Keratinocyte (primary cell): ENCODE measurements around the gene DUSP22. TPM values are rescaled to one million over a fixed set of nuclear protein-coding genes. Genes with fewer than 3 reads are reported as not detected.

Source experiments
- DNase-seq: peaks from one replicate; pipeline ENCODE4 v3.0.0-alpha.2; 2011; ENCODE audit warnings: low read depth, missing footprints, low spot score
- FAIRE-seq: peaks from 2 replicates; lab custom pipeline; 2011; peaks lifted over from hg19 to GRCh38; lab: Jason Lieb, UNC
- H2AFZ ChIP-seq: 2 replicates; pipeline ENCODE4 v1.6.0; 2012; ENCODE audit warnings: low read length, control low read depth, inconsistent platforms; ENCODE audit not compliant: control insufficient read depth
- H3K27ac ChIP-seq: 2 replicates; pipeline ENCODE4 v1.5.1; 2011; ENCODE audit warnings: low read length; ENCODE audit not compliant: control insufficient read depth, insufficient read depth
- H3K27me3 ChIP-seq: 3 replicates; pipeline ENCODE4 v1.6.0; 2011; ENCODE audit warnings: low read length; ENCODE audit not compliant: control insufficient read depth, insufficient read depth; ENCODE audit errors: extremely low read depth
- H3K36me3 ChIP-seq, 2 experiments: 2 replicates in 1 of 2; 3 replicates in 1 of 2; pipeline ENCODE4 v1.5.1; 2011; ENCODE audit warnings: low read length in 2 of 2, mild to moderate bottlenecking in 1 of 2; ENCODE audit not compliant: control insufficient read depth in 2 of 2, insufficient read depth in 2 of 2; ENCODE audit errors: extremely low read depth in 1 of 2
- H3K4me1 ChIP-seq: 3 replicates; pipeline ENCODE4 v1.5.1; 2011; ENCODE audit warnings: low read length; ENCODE audit not compliant: control insufficient read depth, insufficient read depth; ENCODE audit errors: extremely low read depth
- H3K4me2 ChIP-seq: 3 replicates; pipeline ENCODE4 v1.6.0; 2011; ENCODE audit warnings: low read depth, low read length; ENCODE audit not compliant: control insufficient read depth, insufficient read depth; ENCODE audit errors: extremely low read depth
- H3K4me3 ChIP-seq, 3 experiments: fragments of 200-600 bp in 1 of 3; sonication (generic) in 1 of 3; 2 replicates in 2 of 3; 3 replicates in 1 of 3; pipeline ENCODE4 v1.5.1; 2011 to 2016; ENCODE audit warnings: low read length in 3 of 3, mild to moderate bottlenecking in 3 of 3, control low read depth in 2 of 3, inconsistent platforms in 1 of 3, low read depth in 1 of 3, mixed read lengths in 1 of 3, mixed run types in 1 of 3, moderate library complexity in 1 of 3; ENCODE audit not compliant: control insufficient read depth in 2 of 3, insufficient read depth in 2 of 3; ENCODE audit errors: extremely low read depth in 1 of 3
- H3K79me2 ChIP-seq: 2 replicates; pipeline ENCODE4 v1.6.0; 2012; ENCODE audit warnings: low read length; ENCODE audit not compliant: control insufficient read depth, insufficient read depth
- H3K9ac ChIP-seq: 3 replicates; pipeline ENCODE4 v1.6.0; 2011; ENCODE audit warnings: low read length; ENCODE audit not compliant: control insufficient read depth, insufficient read depth; ENCODE audit errors: extremely low read depth
- H3K9me1 ChIP-seq: 3 replicates; pipeline ENCODE4 v1.6.0; 2011; ENCODE audit warnings: low read length; ENCODE audit not compliant: control insufficient read depth, insufficient read depth; ENCODE audit errors: extremely low read depth
- H3K9me3 ChIP-seq: 2 replicates; pipeline ENCODE4 v1.5.1; 2012; ENCODE audit warnings: low read depth, low read length; ENCODE audit not compliant: control insufficient read depth
- H4K20me1 ChIP-seq: 3 replicates; pipeline ENCODE4 v1.6.0; 2011; ENCODE audit warnings: low read length; ENCODE audit not compliant: control insufficient read depth, insufficient read depth; ENCODE audit errors: extremely low read depth
- CTCF ChIP-seq, 3 experiments: IDR thresholded peaks in 1 of 3; conservative IDR thresholded peaks in 1 of 3; optimal IDR thresholded peaks in 1 of 3; 2 replicates in 2 of 3; 3 replicates in 1 of 3; pipeline versions ENCODE3 to v1.5.1; 2011; ENCODE audit warnings: low read length in 3 of 3, mild to moderate bottlenecking in 3 of 3, moderate library complexity in 2 of 3, control low read depth in 1 of 3, inconsistent platforms in 1 of 3; ENCODE audit not compliant: insufficient read depth in 2 of 3; ENCODE audit errors: extremely low read depth in 1 of 3
- EZH2 ChIP-seq: IDR thresholded peaks from one replicate; pipeline ENCODE4 v1.6.1; 2012; ENCODE audit warnings: inconsistent platforms, mild to moderate bottlenecking, low read length, moderate library complexity
- dilution Hi-C: fragments of 300-500 bp; cut with MboI; formaldehyde crosslinking; loops from one replicate; pipeline ENCODE4 v1.7.0; 2020; ENCODE audit warnings: low sequenced_read_pairs; ENCODE audit not compliant: extremely low pct_ligation_motif_present
- polyA plus RNA-seq, 5 experiments: library from polyadenylated mRNA; depleted of rRNA in 3 of 5; stranded (reverse) in 3 of 5; stranded (forward) in 1 of 5; unstranded in 1 of 5; fragments of >200 nt; gene quantifications; 1 replicate in 1 of 5; 2 replicates in 3 of 5; 3 replicates in 1 of 5; pipeline versions ENCODE4 v1.2.1 to v1.2.3, GENCODE V29; 2011 to 2012; ENCODE audit warnings: missing spikeins in 2 of 5, low read depth in 1 of 5, low replicate concordance in 1 of 5

Gene DUSP22
- polyA plus RNA-seq, 1 donor (not counting 4 experiments of a cell fraction or from before 2014, with no cell fraction given) = 17.3 TPM

GRCh38 chr6:296151-297122 is 4.2 kb downstream of the DUSP22 start:
- no peak for DNase-seq
- no peak for FAIRE-seq

GRCh38 chr6:297571-298232 is 5.4 kb downstream of the DUSP22 start:
- Histone ChIP-seq H3K27ac (no peak overlapping the region), H3K9me1 (no peaks in the 10 kb centered on the region), H3K36me3 (no peaks in the 10 kb centered on the region), H3K9ac (no peak overlapping the region), H3K27me3 (no peaks in the 10 kb centered on the region), H3K4me2 (no peak overlapping the region), H3K4me1 (peaks cover 13% of the 10 kb centered on the region), H4K20me1 (no peaks in the 10 kb centered on the region), H3K9me3 (peaks cover 11% of the 10 kb centered on the region), H3K4me3 (no peak overlapping the region), H3K79me2 (peaks cover 48% of the 10 kb centered on the region), H2AFZ (no peak overlapping the region)
- dilution Hi-C loops = no loop called here
- FAIRE-seq (no peak), DNase-seq (no peak)
- no peak for TF ChIP-seq CTCF (optimal IDR thresholded peaks at IDR 0.05 in 1 of 3, IDR thresholded peaks at IDR 0.05 in 1 of 3, conservative IDR thresholded peaks at IDR 0.05 in 1 of 3; ENCODE audit: extremely low read depth in 1 of 3, insufficient read depth in 2 of 3, low read length in 3 of 3)
- no peak for TF ChIP-seq EZH2

More at GRCh38 chr6:296151-297122, 4.2 kb downstream of the DUSP22 start:
- no peaks in the 10 kb centered on the region for H3K9me1 ChIP-seq
- no peaks in the 10 kb centered on the region for H3K36me3 ChIP-seq
- no peak overlapping the region for H3K27ac ChIP-seq
- peaks cover 47% of the 10 kb centered on the region for H3K79me2 ChIP-seq
- H3K27me3 ChIP-seq = no peaks in the 10 kb centered on the region
- peaks cover 14% of the 10 kb centered on the region for H3K4me1 ChIP-seq
- no peak overlapping the region for H3K4me3 ChIP-seq
- H4K20me1 ChIP-seq = no peaks in the 10 kb centered on the region
- H3K9ac ChIP-seq = no peak overlapping the region
- H3K4me2 ChIP-seq = peak overlapping the region; percentile 33
- peak overlapping the region; percentile 5 for H2AFZ ChIP-seq
- TF ChIP-seq CTCF (optimal IDR thresholded peaks at IDR 0.05 in 1 of 3, IDR thresholded peaks at IDR 0.05 in 1 of 3, conservative IDR thresholded peaks at IDR 0.05 in 1 of 3; ENCODE audit: extremely low read depth in 1 of 3, insufficient read depth in 2 of 3, low read length in 3 of 3) = no peak
- no peak for TF ChIP-seq EZH2
- peaks cover 5% of the 10 kb centered on the region for H3K9me3 ChIP-seq
- dilution Hi-C loops = no loop called here
